ENCODE results near the gene TMEM220.

The TMEM220 gene

GRCh38 chr17:10750210-10750609, 20.4 kb upstream of the TMEM220 start:
- H4K20me1 ChIP-seq (ENCODE audit: insufficient read depth): no peaks in the 10 kb centered on the region
- no peak overlapping the region for H2AFZ ChIP-seq (ENCODE audit: low read depth)
- H3K9ac ChIP-seq: no peak overlapping the region
- H3K79me2 ChIP-seq (ENCODE audit: insufficient read depth, low read depth): no peaks in the 10 kb centered on the region
- H3K36me3 ChIP-seq (ENCODE audit: insufficient read depth): no peaks in the 10 kb centered on the region
- H3K4me1 ChIP-seq (ENCODE audit: low read depth, poor library complexity, severe bottlenecking): no peaks in the 10 kb centered on the region
- no peak overlapping the region for H3K27ac ChIP-seq
- H3K4me3 ChIP-seq (IDR thresholded peaks at IDR 0.05; ENCODE audit: insufficient read depth, low read depth, low read length): no peak overlapping the region
- H3K27me3 ChIP-seq (ENCODE audit: insufficient read depth, low read depth): no peaks in the 10 kb centered on the region
- no peak overlapping the region for H3K4me2 ChIP-seq
- TF ChIP-seq CTCF (conservative IDR thresholded peaks at IDR 0.05; ENCODE audit: low read depth, low read length): no peak

GRCh38 chr17:10748531-10749181, 18.8 kb upstream of the TMEM220 start:
- no peaks in the 10 kb centered on the region for H3K79me2 ChIP-seq (ENCODE audit: insufficient read depth, low read depth)
- H3K36me3 ChIP-seq (ENCODE audit: insufficient read depth): no peaks in the 10 kb centered on the region
- H3K27ac ChIP-seq: no peak overlapping the region
- H3K4me2 ChIP-seq: no peak overlapping the region
- H3K27me3 ChIP-seq (ENCODE audit: insufficient read depth, low read depth): no peaks in the 10 kb centered on the region
- no peak overlapping the region for H3K4me3 ChIP-seq (IDR thresholded peaks at IDR 0.05; ENCODE audit: insufficient read depth, low read depth, low read length)
- H3K4me1 ChIP-seq (ENCODE audit: low read depth, poor library complexity, severe bottlenecking): no peaks in the 10 kb centered on the region
- no peaks in the 10 kb centered on the region for H4K20me1 ChIP-seq (ENCODE audit: insufficient read depth)
- no peak overlapping the region for H3K9ac ChIP-seq
- TF ChIP-seq CTCF (conservative IDR thresholded peaks at IDR 0.05; ENCODE audit: low read depth, low read length): no peak
- no peak overlapping the region for H2AFZ ChIP-seq (ENCODE audit: low read depth)

GRCh38 chr17:10745231-10745630, 15.4 kb upstream of the TMEM220 start:
- no peaks in the 10 kb centered on the region for H3K4me1 ChIP-seq (ENCODE audit: low read depth, poor library complexity, severe bottlenecking)
- H3K27ac ChIP-seq: no peak overlapping the region
- TF ChIP-seq CTCF (conservative IDR thresholded peaks at IDR 0.05; ENCODE audit: low read depth, low read length): no peak
- no peaks in the 10 kb centered on the region for H3K79me2 ChIP-seq (ENCODE audit: insufficient read depth, low read depth)
- no peak overlapping the region for H3K4me3 ChIP-seq (IDR thresholded peaks at IDR 0.05; ENCODE audit: insufficient read depth, low read depth, low read length)
- no peaks in the 10 kb centered on the region for H4K20me1 ChIP-seq (ENCODE audit: insufficient read depth)
- no peaks in the 10 kb centered on the region for H3K27me3 ChIP-seq (ENCODE audit: insufficient read depth, low read depth)
- H3K4me2 ChIP-seq: no peak overlapping the region
- H3K36me3 ChIP-seq (ENCODE audit: insufficient read depth): no peaks in the 10 kb centered on the region
- no peak overlapping the region for H3K9ac ChIP-seq
- H2AFZ ChIP-seq (ENCODE audit: low read depth): no peak overlapping the region

GRCh38 chr17:10744501-10745000, 14.7 kb upstream of the TMEM220 start:
- Histone ChIP-seq H3K27me3 (ENCODE audit: insufficient read depth, low read depth) (no peaks in the 10 kb centered on the region), H3K79me2 (ENCODE audit: insufficient read depth, low read depth) (no peaks in the 10 kb centered on the region), H4K20me1 (ENCODE audit: insufficient read depth) (no peaks in the 10 kb centered on the region), H3K4me3 (IDR thresholded peaks at IDR 0.05; ENCODE audit: insufficient read depth, low read depth, low read length) (no peak overlapping the region), H2AFZ (ENCODE audit: low read depth) (no peak overlapping the region), H3K36me3 (ENCODE audit: insufficient read depth) (no peaks in the 10 kb centered on the region), H3K4me1 (ENCODE audit: low read depth, poor library complexity, severe bottlenecking) (no peaks in the 10 kb centered on the region), H3K4me2 (no peak overlapping the region), H3K27ac (no peak overlapping the region), H3K9ac (no peak overlapping the region)
- TF ChIP-seq CTCF (conservative IDR thresholded peaks at IDR 0.05; ENCODE audit: low read depth, low read length): no peak
